A549 (cell line): ENCODE data around the gene PAX8. TPM values are rescaled to one million over a fixed set of nuclear protein-coding genes. Genes with fewer than 3 reads are reported as not detected.
A peak's percentile ranks its signal among the peaks of the same experiment; 100 is the strongest.

Experiments used
- ATAC-seq, 2 experiments: fragments of 200-7000 bp in 1 of 2; fragments of >200 bp in 1 of 2; cut with Nextera tagmentation in 1 of 2; cut with Tn5 transposase in 1 of 2; 3 replicates each; pipeline versions ENCODE4 v1.8.0 to v1.9.1; 2018 to 2020; ENCODE audit warnings: mild to moderate bottlenecking in 1 of 2, moderate library complexity in 1 of 2
- CTCF ChIA-PET: fragments of 300-600 bp; sonication (Branson Sonifier 250); formaldehyde crosslinking; extraction: SDS; loops from one replicate; lab custom pipeline; 2021; ENCODE audit warnings: antibody characterized with exemption, inconsistent platforms; lab: Yijun Ruan, JAX
- POLR2A ChIA-PET: fragments of 350-600 bp; formaldehyde crosslinking; extraction: SDS; loops from one replicate; lab custom pipeline; 2021; ENCODE audit warnings: antibody characterized with exemption, inconsistent platforms; lab: Yijun Ruan, JAX
- DNase-seq, 2 experiments: peaks; one replicate each; pipeline versions ENCODE4 v3.0.0 to v3.0.0-alpha.2; 2011 to 2016; ENCODE audit warnings: low read depth in 1 of 2, low spot score in 1 of 2
- FAIRE-seq: peaks from 2 replicates; lab custom pipeline; 2011; peaks lifted over from hg19 to GRCh38; lab: Jason Lieb, UNC
- H3K27ac ChIP-seq, 2 experiments: fragments of >200 bp; sonication (Bioruptor Twin); formaldehyde crosslinking; 3 replicates each; pipeline ENCODE4 v1.5.1; 2016 to 2017
- H3K4me1 ChIP-seq: fragments of >200 bp; sonication (Bioruptor Twin); formaldehyde crosslinking; 3 replicates; pipeline ENCODE4 v1.6.1; 2016
- H3K4me2 ChIP-seq: fragments of >200 bp; sonication (Bioruptor Twin); formaldehyde crosslinking; 3 replicates; pipeline ENCODE4 v1.6.1; 2016
- H3K4me3 ChIP-seq: fragments of >200 bp; sonication (Bioruptor Twin); formaldehyde crosslinking; 3 replicates; pipeline ENCODE4 v1.5.1; 2016
- H3K9me3 ChIP-seq: fragments of >200 bp; sonication (Bioruptor Twin); formaldehyde crosslinking; 3 replicates; pipeline ENCODE4 v1.6.1; 2016
- CBX2 ChIP-seq: fragments of 200-600 bp; sonication (generic); IDR thresholded peaks from 2 replicates; pipeline ENCODE4 v1.6.1; 2016; ENCODE audit warnings: low read depth, mild to moderate bottlenecking, borderline replicate concordance
- CHD2 ChIP-seq: fragments of 150-350 bp; IDR thresholded peaks from 2 replicates; pipeline ENCODE4 v1.6.1; 2014; ENCODE audit warnings: low read length; ENCODE audit not compliant: partially characterized antibody
- CHD4 ChIP-seq: fragments of 200-600 bp; sonication (generic); IDR thresholded peaks from 2 replicates; pipeline ENCODE4 v1.6.1; 2016; ENCODE audit warnings: antibody characterized with exemption, mild to moderate bottlenecking, borderline replicate concordance
- EHMT2 ChIP-seq: fragments of 200-600 bp; sonication (generic); IDR thresholded peaks from 2 replicates; pipeline ENCODE4 v1.6.1; 2016; ENCODE audit warnings: antibody characterized with exemption, low read depth, mild to moderate bottlenecking, moderate library complexity
- FOSL2 ChIP-seq, 2 experiments: fragments of 450-650 bp in 1 of 2; fragments of >200 bp in 1 of 2; sonication (Bioruptor Twin) in 1 of 2; formaldehyde crosslinking; IDR thresholded peaks; 2 replicates each; pipeline versions ENCODE4 v1.5.0 to v1.6.1; 2016 to 2020; ENCODE audit warnings: mild to moderate bottlenecking in 1 of 2, moderate library complexity in 1 of 2
- FOXS1 ChIP-seq: fragments of 250-450 bp; sonication (Bioruptor Pico); IDR thresholded peaks from 2 replicates; pipeline ENCODE4 v1.5.0; 2020; ENCODE audit warnings: mild to moderate bottlenecking, moderate library complexity
- HOXA7 ChIP-seq: fragments of 250-450 bp; sonication (Bioruptor Pico); IDR thresholded peaks from 2 replicates; pipeline ENCODE4 v1.5.0; 2020; ENCODE audit warnings: mild to moderate bottlenecking, moderate library complexity
- JUN ChIP-seq, 2 experiments: fragments of >200 bp; sonication (Bioruptor Twin); formaldehyde crosslinking; IDR thresholded peaks; 2 replicates in 1 of 2; 3 replicates in 1 of 2; pipeline ENCODE4 v1.6.1; 2016 to 2017
- MAZ ChIP-seq: fragments of 150-350 bp; IDR thresholded peaks from 2 replicates; pipeline ENCODE4 v1.6.1; 2014; ENCODE audit warnings: antibody characterized with exemption, low read depth, low read length, borderline replicate concordance
- PHF8 ChIP-seq: fragments of 200-600 bp; sonication (generic); IDR thresholded peaks from 2 replicates; pipeline ENCODE4 v1.6.1; 2016; ENCODE audit warnings: low read depth, mild to moderate bottlenecking, antibody characterized with exemption, moderate library complexity, borderline replicate concordance
- POLR2A ChIP-seq: IDR thresholded peaks from 2 replicates; pipeline ENCODE4 v1.6.1; 2012; ENCODE audit warnings: mild to moderate bottlenecking, low read length
- POLR2AphosphoS2 ChIP-seq: conservative IDR thresholded peaks from 2 replicates; pipeline ENCODE4 v1.6.1; 2012; ENCODE audit warnings: low read length, improper control_type of control experiment, inconsistent platforms
- RFX5 ChIP-seq: fragments of 450-650 bp; IDR thresholded peaks from 2 replicates; pipeline ENCODE4 v1.7.1; 2014; ENCODE audit warnings: antibody characterized with exemption, mild to moderate bottlenecking, moderate library complexity
- TFCP2L1 ChIP-seq: fragments of 250-450 bp; sonication (Bioruptor Pico); IDR thresholded peaks from 2 replicates; pipeline ENCODE4 v1.5.0; 2021; ENCODE audit warnings: mild to moderate bottlenecking
- TP53 ChIP-seq: fragments of 250-450 bp; sonication (Bioruptor Pico); IDR thresholded peaks from 2 replicates; pipeline ENCODE4 v1.5.0; 2021; ENCODE audit warnings: mild to moderate bottlenecking, moderate library complexity
- WGBS: methylation state at CpG from one replicate; pipeline ENCODE4 v1.1.6; 2017; ENCODE audit errors: missing lambda C conversion rate; 5-methylcytosine and 5-hydroxymethylcytosine counted together
- polyA plus RNA-seq, 4 experiments: library from polyadenylated mRNA; depleted of rRNA in 3 of 4; stranded (reverse); fragments of >200 nt; fragmentation: RNase III in 1 of 4; extraction: RNeasy Plus Mini Kit Qiagen cat#74134 plus additional on column Dnase treatment in 1 of 4; gene quantifications; 2 replicates in 3 of 4; 3 replicates in 1 of 4; pipeline ENCODE4 v1.2.3, GENCODE V29; 2011 to 2017
- TF ChIP-seq, protein P1 (sequence below): fragments of 250-450 bp; sonication (Bioruptor Pico); IDR thresholded peaks from 2 replicates; pipeline ENCODE4 v1.5.0; 2021; ENCODE audit warnings: mild to moderate bottlenecking, moderate library complexity, borderline replicate concordance
- TF ChIP-seq, protein P2 (sequence below): fragments of >200 bp; sonication (Bioruptor Twin); formaldehyde crosslinking; IDR thresholded peaks from 3 replicates; pipeline ENCODE4 v1.5.1; 2016
- TF ChIP-seq, protein P3 (sequence below): fragments of 150-350 bp; IDR thresholded peaks from 2 replicates; pipeline ENCODE4 v1.6.1; 2014; ENCODE audit warnings: low read depth, mild to moderate bottlenecking, low read length
- TF ChIP-seq, protein P4 (sequence below): fragments of 200-600 bp; sonication (generic); IDR thresholded peaks from 2 replicates; pipeline ENCODE4 v1.6.1; 2016; ENCODE audit warnings: antibody characterized with exemption, mild to moderate bottlenecking, moderate library complexity
- TF ChIP-seq, protein P5 (sequence below): IDR thresholded peaks from 2 replicates; pipeline ENCODE4 v1.6.1; 2012
- TF ChIP-seq, protein P6 (sequence below): fragments of >200 bp; sonication (Bioruptor Twin); formaldehyde crosslinking; IDR thresholded peaks from 3 replicates; pipeline ENCODE4 v1.6.1; 2016

Gene PAX8
- polyA plus RNA-seq, 2 of the 4 experiments (the other 2 are of a cell fraction), result 0.71 to 0.81 TPM

DNA sequence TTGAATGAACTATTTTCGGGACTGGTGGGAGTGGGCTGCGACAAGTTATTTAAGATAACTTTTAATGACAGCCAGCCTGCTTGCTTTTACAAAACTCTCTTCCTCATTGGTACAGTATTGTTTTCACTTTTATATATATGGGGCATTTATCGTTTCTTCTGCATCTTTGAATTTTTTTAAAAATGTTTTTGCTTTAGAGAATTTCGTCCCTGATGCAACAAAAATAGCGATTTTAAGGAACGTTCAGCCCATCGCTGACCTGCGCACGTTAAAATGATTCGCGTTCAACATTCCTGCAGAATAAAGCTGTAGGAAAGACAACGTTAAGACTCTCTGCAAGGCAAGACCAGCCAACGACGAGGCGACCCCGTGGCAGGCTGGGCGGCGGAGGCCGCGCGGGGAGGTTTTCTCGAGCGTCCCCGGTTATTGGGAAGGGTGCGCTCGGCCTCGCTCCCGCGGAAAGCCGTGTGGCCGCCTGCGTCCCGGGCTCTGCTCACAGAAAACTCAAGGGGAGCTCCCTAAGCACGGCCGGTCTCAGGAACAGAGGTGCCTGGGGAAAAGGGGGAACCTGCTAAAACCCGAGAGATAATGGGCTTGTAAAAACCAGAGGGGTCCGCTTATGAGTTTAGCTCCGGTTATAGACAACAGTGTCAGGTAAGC, 3.0 kb downstream of the PAX8 start:
- 92% methylated on average over 38 of the region's 38 CpGs for WGBS
- no peak for TF ChIP-seq CHD4
- no peak for TF ChIP-seq POLR2AphosphoS2
- POLR2A ChIA-PET, result interaction anchor here (0.6 kb wide), 1 partner anchor 53 kb away, joined by 3 read pairs; no protein-coding TSS in a partner anchor
- no peak for DNase-seq
- FAIRE-seq, result no peak
- Histone ChIP-seq H3K4me1 (peaks cover 36% of the 10 kb centered on the region), H3K9me3 (no peaks in the 10 kb centered on the region), H3K27ac (peak overlapping the region; percentile 33 to 54; a peak in 3 of 6 replicates), H3K4me3 (no peak overlapping the region), H3K4me2 (no peak overlapping the region)
- no peak for ATAC-seq
- CTCF ChIA-PET, result interaction anchor here (0.9 to 1.8 kb wide), 8 partner anchors 10 to 196 kb away, joined by 3 to 6 read pairs (median 3); no protein-coding TSS in a partner anchor

DNA sequence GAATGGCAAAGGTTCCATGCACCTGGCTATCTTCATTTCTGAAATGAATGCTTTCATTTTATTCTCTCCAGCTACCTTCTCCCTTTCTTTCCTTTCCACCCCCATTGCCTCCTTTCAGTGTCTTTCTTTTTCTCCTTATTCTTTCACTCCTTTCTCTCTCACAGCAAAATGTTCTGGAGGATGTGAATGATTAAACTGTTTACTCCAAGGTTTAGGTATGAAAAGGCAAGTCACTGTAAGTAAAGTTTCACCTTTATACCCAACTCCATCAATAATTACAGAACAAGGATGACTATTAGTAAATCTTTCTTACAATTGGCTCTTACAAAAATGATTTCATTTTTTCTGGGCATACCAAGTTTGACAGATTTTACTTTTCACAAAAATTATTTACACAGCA, 4.3 kb downstream of the PAX8 start:
- POLR2A ChIA-PET, result no interaction called here
- Histone ChIP-seq H3K4me2 (peak overlapping the region; percentile 48), H3K4me3 (no peak overlapping the region), H3K27ac (peak overlapping the region; percentile 54 to 62), H3K4me1 (peaks cover 32% of the 10 kb centered on the region), H3K9me3 (no peaks in the 10 kb centered on the region)
- DNase-seq, result no peak
- CTCF ChIA-PET, result interaction anchor here (0.9 kb wide), 1 partner anchor 9 kb away, joined by 3 read pairs; no protein-coding TSS in a partner anchor
- no peak for ATAC-seq
- FAIRE-seq, result no peak
- TF ChIP-seq, protein P1, sequence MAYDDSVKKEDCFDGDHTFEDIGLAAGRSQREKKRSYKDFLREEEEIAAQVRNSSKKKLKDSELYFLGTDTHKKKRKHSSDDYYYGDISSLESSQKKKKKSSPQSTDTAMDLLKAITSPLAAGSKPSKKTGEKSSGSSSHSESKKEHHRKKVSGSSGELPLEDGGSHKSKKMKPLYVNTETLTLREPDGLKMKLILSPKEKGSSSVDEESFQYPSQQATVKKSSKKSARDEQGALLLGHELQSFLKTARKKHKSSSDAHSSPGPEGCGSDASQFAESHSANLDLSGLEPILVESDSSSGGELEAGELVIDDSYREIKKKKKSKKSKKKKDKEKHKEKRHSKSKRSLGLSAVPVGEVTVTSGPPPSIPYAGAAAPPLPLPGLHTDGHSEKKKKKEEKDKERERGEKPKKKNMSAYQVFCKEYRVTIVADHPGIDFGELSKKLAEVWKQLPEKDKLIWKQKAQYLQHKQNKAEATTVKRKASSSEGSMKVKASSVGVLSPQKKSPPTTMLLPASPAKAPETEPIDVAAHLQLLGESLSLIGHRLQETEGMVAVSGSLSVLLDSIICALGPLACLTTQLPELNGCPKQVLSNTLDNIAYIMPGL, result no peak
- TF ChIP-seq HOXA7 (CRISPR knock-in tag) (no peak), TP53 (CRISPR knock-in tag) (no peak), TFCP2L1 (no peak), RFX5 (no peak), CHD2 (no peak), POLR2A (no peak), MAZ (no peak), JUN (IDR thresholded peaks at IDR 0.05) (no peak), EHMT2 (no peak), FOSL2 (IDR thresholded peaks at IDR 0.05) (no peak), FOSL2 (CRISPR knock-in tag; IDR thresholded peaks at IDR 0.05) (no peak), PHF8 (no peak), CBX2 (no peak), POLR2AphosphoS2 (no peak), FOXS1 (CRISPR knock-in tag) (no peak)
- TF ChIP-seq, protein P2, sequence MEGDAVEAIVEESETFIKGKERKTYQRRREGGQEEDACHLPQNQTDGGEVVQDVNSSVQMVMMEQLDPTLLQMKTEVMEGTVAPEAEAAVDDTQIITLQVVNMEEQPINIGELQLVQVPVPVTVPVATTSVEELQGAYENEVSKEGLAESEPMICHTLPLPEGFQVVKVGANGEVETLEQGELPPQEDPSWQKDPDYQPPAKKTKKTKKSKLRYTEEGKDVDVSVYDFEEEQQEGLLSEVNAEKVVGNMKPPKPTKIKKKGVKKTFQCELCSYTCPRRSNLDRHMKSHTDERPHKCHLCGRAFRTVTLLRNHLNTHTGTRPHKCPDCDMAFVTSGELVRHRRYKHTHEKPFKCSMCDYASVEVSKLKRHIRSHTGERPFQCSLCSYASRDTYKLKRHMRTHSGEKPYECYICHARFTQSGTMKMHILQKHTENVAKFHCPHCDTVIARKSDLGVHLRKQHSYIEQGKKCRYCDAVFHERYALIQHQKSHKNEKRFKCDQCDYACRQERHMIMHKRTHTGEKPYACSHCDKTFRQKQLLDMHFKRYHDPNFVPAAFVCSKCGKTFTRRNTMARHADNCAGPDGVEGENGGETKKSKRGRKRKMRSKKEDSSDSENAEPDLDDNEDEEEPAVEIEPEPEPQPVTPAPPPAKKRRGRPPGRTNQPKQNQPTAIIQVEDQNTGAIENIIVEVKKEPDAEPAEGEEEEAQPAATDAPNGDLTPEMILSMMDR, result no peak
- TF ChIP-seq, protein P3, sequence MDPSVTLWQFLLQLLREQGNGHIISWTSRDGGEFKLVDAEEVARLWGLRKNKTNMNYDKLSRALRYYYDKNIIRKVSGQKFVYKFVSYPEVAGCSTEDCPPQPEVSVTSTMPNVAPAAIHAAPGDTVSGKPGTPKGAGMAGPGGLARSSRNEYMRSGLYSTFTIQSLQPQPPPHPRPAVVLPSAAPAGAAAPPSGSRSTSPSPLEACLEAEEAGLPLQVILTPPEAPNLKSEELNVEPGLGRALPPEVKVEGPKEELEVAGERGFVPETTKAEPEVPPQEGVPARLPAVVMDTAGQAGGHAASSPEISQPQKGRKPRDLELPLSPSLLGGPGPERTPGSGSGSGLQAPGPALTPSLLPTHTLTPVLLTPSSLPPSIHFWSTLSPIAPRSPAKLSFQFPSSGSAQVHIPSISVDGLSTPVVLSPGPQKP, result no peak
- TF ChIP-seq, protein P4, sequence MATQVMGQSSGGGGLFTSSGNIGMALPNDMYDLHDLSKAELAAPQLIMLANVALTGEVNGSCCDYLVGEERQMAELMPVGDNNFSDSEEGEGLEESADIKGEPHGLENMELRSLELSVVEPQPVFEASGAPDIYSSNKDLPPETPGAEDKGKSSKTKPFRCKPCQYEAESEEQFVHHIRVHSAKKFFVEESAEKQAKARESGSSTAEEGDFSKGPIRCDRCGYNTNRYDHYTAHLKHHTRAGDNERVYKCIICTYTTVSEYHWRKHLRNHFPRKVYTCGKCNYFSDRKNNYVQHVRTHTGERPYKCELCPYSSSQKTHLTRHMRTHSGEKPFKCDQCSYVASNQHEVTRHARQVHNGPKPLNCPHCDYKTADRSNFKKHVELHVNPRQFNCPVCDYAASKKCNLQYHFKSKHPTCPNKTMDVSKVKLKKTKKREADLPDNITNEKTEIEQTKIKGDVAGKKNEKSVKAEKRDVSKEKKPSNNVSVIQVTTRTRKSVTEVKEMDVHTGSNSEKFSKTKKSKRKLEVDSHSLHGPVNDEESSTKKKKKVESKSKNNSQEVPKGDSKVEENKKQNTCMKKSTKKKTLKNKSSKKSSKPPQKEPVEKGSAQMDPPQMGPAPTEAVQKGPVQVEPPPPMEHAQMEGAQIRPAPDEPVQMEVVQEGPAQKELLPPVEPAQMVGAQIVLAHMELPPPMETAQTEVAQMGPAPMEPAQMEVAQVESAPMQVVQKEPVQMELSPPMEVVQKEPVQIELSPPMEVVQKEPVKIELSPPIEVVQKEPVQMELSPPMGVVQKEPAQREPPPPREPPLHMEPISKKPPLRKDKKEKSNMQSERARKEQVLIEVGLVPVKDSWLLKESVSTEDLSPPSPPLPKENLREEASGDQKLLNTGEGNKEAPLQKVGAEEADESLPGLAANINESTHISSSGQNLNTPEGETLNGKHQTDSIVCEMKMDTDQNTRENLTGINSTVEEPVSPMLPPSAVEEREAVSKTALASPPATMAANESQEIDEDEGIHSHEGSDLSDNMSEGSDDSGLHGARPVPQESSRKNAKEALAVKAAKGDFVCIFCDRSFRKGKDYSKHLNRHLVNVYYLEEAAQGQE, result no peak
- TF ChIP-seq, protein P5, sequence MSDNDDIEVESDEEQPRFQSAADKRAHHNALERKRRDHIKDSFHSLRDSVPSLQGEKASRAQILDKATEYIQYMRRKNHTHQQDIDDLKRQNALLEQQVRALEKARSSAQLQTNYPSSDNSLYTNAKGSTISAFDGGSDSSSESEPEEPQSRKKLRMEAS, result no peak
- TF ChIP-seq, protein P6, sequence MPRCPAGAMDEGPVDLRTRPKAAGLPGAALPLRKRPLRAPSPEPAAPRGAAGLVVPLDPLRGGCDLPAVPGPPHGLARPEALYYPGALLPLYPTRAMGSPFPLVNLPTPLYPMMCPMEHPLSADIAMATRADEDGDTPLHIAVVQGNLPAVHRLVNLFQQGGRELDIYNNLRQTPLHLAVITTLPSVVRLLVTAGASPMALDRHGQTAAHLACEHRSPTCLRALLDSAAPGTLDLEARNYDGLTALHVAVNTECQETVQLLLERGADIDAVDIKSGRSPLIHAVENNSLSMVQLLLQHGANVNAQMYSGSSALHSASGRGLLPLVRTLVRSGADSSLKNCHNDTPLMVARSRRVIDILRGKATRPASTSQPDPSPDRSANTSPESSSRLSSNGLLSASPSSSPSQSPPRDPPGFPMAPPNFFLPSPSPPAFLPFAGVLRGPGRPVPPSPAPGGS, result no peak
